ENCODE measurements around the gene MTF2.

- TF ChIP-seq ZNF274 (IDR thresholded peaks at IDR 0.05; ENCODE audit: low read depth, low read length) (no peak), YY1 (IDR thresholded peaks at IDR 0.05; ENCODE audit: insufficient read depth, insufficient read length) (no peak)
Observed at GRCh38 chr1:93111561-93111960, 32.5 kb downstream of the MTF2 start.

Measured in NT2/D1 (cell line).